Adipocyte (in vitro differentiated cells): Measurements from ENCODE around the gene CPS1.

ENCODE experiments used
- DNase-seq: peaks from one replicate; pipeline ENCODE4 v3.0.0-alpha.2; 2015; ENCODE audit warnings: low read depth
- H3K27me3 ChIP-seq: replicated peaks from 2 replicates; pipeline ENCODE4 v1.7.0; 2013; ENCODE audit warnings: mild to moderate bottlenecking, low read length, moderate library complexity; ENCODE audit not compliant: control insufficient read depth, insufficient read depth
- H3K36me3 ChIP-seq: 2 replicates; pipeline ENCODE4 v1.7.0; 2013; ENCODE audit warnings: low read length, mild to moderate bottlenecking, moderate library complexity; ENCODE audit not compliant: control insufficient read depth, insufficient read depth, severe bottlenecking
- H3K4me1 ChIP-seq: 2 replicates; pipeline ENCODE4 v1.7.0; 2013; ENCODE audit warnings: mild to moderate bottlenecking, low read length, moderate library complexity; ENCODE audit not compliant: control insufficient read depth, insufficient read depth
- H3K4me3 ChIP-seq: 2 replicates; pipeline ENCODE4 v1.7.0; 2013; ENCODE audit warnings: mild to moderate bottlenecking, low read length, moderate library complexity
- H3K9ac ChIP-seq: 2 replicates; pipeline ENCODE4 v1.7.0; 2013; ENCODE audit warnings: mild to moderate bottlenecking, low read length, moderate library complexity
- H3K9me3 ChIP-seq: 2 replicates; pipeline ENCODE4 v1.7.0; 2013; ENCODE audit warnings: mild to moderate bottlenecking, low read length, moderate library complexity; ENCODE audit not compliant: control insufficient read depth

Gene CPS1

GRCh38 chr2:210548878-210549384 lies 7.5 kb upstream of the CPS1 start:
- no peak for DNase-seq
- no peaks in the 10 kb centered on the region for H3K27me3 ChIP-seq
- H3K9me3 ChIP-seq: no peaks in the 10 kb centered on the region
- no peak overlapping the region for H3K9ac ChIP-seq
- no peak overlapping the region for H3K4me3 ChIP-seq
- no peaks in the 10 kb centered on the region for H3K36me3 ChIP-seq
- H3K4me1 ChIP-seq: no peaks in the 10 kb centered on the region

GRCh38 chr2:210551001-210551400 lies 5.4 kb upstream of the CPS1 start:
- H3K4me3 ChIP-seq: no peak overlapping the region
- DNase-seq: no peak
- H3K27me3 ChIP-seq: no peaks in the 10 kb centered on the region
- no peaks in the 10 kb centered on the region for H3K9me3 ChIP-seq
- no peaks in the 10 kb centered on the region for H3K36me3 ChIP-seq
- H3K4me1 ChIP-seq: no peaks in the 10 kb centered on the region
- no peak overlapping the region for H3K9ac ChIP-seq

- H3K9ac ChIP-seq: no peak overlapping the region
- no peaks in the 10 kb centered on the region for H3K36me3 ChIP-seq
- no peak overlapping the region for H3K4me3 ChIP-seq
- H3K27me3 ChIP-seq: no peaks in the 10 kb centered on the region
- no peak for DNase-seq
- H3K9me3 ChIP-seq: no peaks in the 10 kb centered on the region
- peaks cover under 1% of the 10 kb centered on the region for H3K4me1 ChIP-seq
Measured at GRCh38 chr2:210553373-210553772, 3.0 kb upstream of the CPS1 start.

- no peak overlapping the region for H3K9ac ChIP-seq
Measured at GRCh38 chr2:210555555-210555954, 844 bp upstream of the CPS1 start.

GRCh38 chr2:210557721-210558120 lies 1.3 kb downstream of the CPS1 start:
- no peak for DNase-seq
- H3K9ac ChIP-seq: no peak overlapping the region
- no peak overlapping the region for H3K4me3 ChIP-seq
- H3K9me3 ChIP-seq: no peaks in the 10 kb centered on the region
- no peaks in the 10 kb centered on the region for H3K36me3 ChIP-seq
- no peaks in the 10 kb centered on the region for H3K27me3 ChIP-seq
- peaks cover 13% of the 10 kb centered on the region for H3K4me1 ChIP-seq

More at GRCh38 chr2:210555555-210555954, 844 bp upstream of the CPS1 start:
- Histone ChIP-seq H3K9me3 (no peaks in the 10 kb centered on the region), H3K4me3 (no peak overlapping the region), H3K27me3 (no peaks in the 10 kb centered on the region), H3K36me3 (no peaks in the 10 kb centered on the region), H3K4me1 (peaks cover 10% of the 10 kb centered on the region)
- DNase-seq: no peak

GRCh38 chr2:210558708-210559107 lies 2.3 kb downstream of the CPS1 start:
- Histone ChIP-seq H3K4me1 (peaks cover 13% of the 10 kb centered on the region), H3K27me3 (no peaks in the 10 kb centered on the region), H3K36me3 (no peaks in the 10 kb centered on the region), H3K9ac (no peak overlapping the region), H3K9me3 (no peaks in the 10 kb centered on the region), H3K4me3 (no peak overlapping the region)
- DNase-seq: peak; percentile 64

GRCh38 chr2:210559182-210559581 lies 2.8 kb downstream of the CPS1 start:
- Histone ChIP-seq H3K27me3 (no peaks in the 10 kb centered on the region), H3K4me1 (peaks cover 13% of the 10 kb centered on the region), H3K4me3 (peak overlapping the region; percentile 1), H3K36me3 (no peaks in the 10 kb centered on the region), H3K9me3 (no peaks in the 10 kb centered on the region), H3K9ac (no peak overlapping the region)
- DNase-seq: no peak

- H3K4me3 ChIP-seq: no peak overlapping the region
- no peaks in the 10 kb centered on the region for H3K36me3 ChIP-seq
- H3K9ac ChIP-seq: no peak overlapping the region
- DNase-seq: no peak
- peaks cover 13% of the 10 kb centered on the region for H3K4me1 ChIP-seq
- H3K9me3 ChIP-seq: no peaks in the 10 kb centered on the region
- H3K27me3 ChIP-seq: no peaks in the 10 kb centered on the region
Measured at GRCh38 chr2:210561475-210561874, 5.1 kb downstream of the CPS1 start.

- H3K36me3 ChIP-seq: no peaks in the 10 kb centered on the region
- no peak for DNase-seq
- H3K27me3 ChIP-seq: no peaks in the 10 kb centered on the region
- peaks cover 13% of the 10 kb centered on the region for H3K4me1 ChIP-seq
- H3K4me3 ChIP-seq: no peak overlapping the region
- no peaks in the 10 kb centered on the region for H3K9me3 ChIP-seq
- H3K9ac ChIP-seq: no peak overlapping the region
Measured at GRCh38 chr2:210562091-210562490, 5.7 kb downstream of the CPS1 start.

- Histone ChIP-seq H3K9ac (no peak overlapping the region), H3K4me3 (no peak overlapping the region), H3K27me3 (no peaks in the 10 kb centered on the region), H3K4me1 (peaks cover 13% of the 10 kb centered on the region), H3K36me3 (no peaks in the 10 kb centered on the region), H3K9me3 (no peaks in the 10 kb centered on the region)
- no peak for DNase-seq
Measured at GRCh38 chr2:210562502-210563080, 6.2 kb downstream of the CPS1 start.

- no peak overlapping the region for H3K4me3 ChIP-seq
- H3K9ac ChIP-seq: no peak overlapping the region
- H3K4me1 ChIP-seq: peaks cover 3% of the 10 kb centered on the region
- H3K27me3 ChIP-seq: no peaks in the 10 kb centered on the region
- DNase-seq: no peak
- no peaks in the 10 kb centered on the region for H3K36me3 ChIP-seq
- no peaks in the 10 kb centered on the region for H3K9me3 ChIP-seq
Measured at GRCh38 chr2:210567279-210567678, 10.9 kb downstream of the CPS1 start.

- Histone ChIP-seq H3K4me3 (no peak overlapping the region), H3K27me3 (no peaks in the 10 kb centered on the region), H3K9me3 (no peaks in the 10 kb centered on the region), H3K9ac (no peak overlapping the region), H3K4me1 (no peaks in the 10 kb centered on the region), H3K36me3 (no peaks in the 10 kb centered on the region)
- DNase-seq: no peak
Measured at GRCh38 chr2:210568108-210568507, 11.7 kb downstream of the CPS1 start.
